Neutrophil (primary cell): Measurements from ENCODE around the gene ST8SIA5.

ENCODE experiments used
- H3K27ac ChIP-seq: fragments of 200-600 bp; sonication (generic); 2 replicates; pipeline ENCODE4 v1.5.1; 2016; ENCODE audit warnings: mild to moderate bottlenecking, moderate library complexity
- H3K27me3 ChIP-seq: fragments of 200-600 bp; sonication (generic); 2 replicates; pipeline ENCODE4 v1.6.0; 2016; ENCODE audit warnings: mild to moderate bottlenecking
- H3K36me3 ChIP-seq: fragments of 200-600 bp; sonication (generic); 2 replicates; pipeline ENCODE4 v1.5.1; 2017
- H3K4me1 ChIP-seq, 2 experiments: fragments of 200-600 bp in 1 of 2; sonication (generic) in 1 of 2; 1 replicate in 1 of 2; 2 replicates in 1 of 2; pipeline versions ENCODE4 v1.5.1 to v1.6.1; 2013 to 2016; ENCODE audit warnings: low read depth in 1 of 2, low read length in 1 of 2, mild to moderate bottlenecking in 1 of 2, moderate library complexity in 1 of 2; ENCODE audit not compliant: control insufficient read depth in 1 of 2, insufficient read depth in 1 of 2
- H3K4me3 ChIP-seq, 2 experiments: fragments of 200-600 bp in 1 of 2; sonication (generic) in 1 of 2; 1 replicate in 1 of 2; 2 replicates in 1 of 2; pipeline ENCODE4 v1.5.1; 2013 to 2016; ENCODE audit warnings: low read depth in 1 of 2, low read length in 1 of 2, mild to moderate bottlenecking in 1 of 2, moderate library complexity in 1 of 2
- H3K9me3 ChIP-seq: fragments of 200-600 bp; sonication (generic); 2 replicates; pipeline ENCODE4 v1.5.1; 2016
- CTCF ChIP-seq: fragments of 200-600 bp; sonication (generic); IDR thresholded peaks from 2 replicates; pipeline ENCODE4 v1.5.1; 2016; ENCODE audit warnings: antibody characterized with exemption

The ST8SIA5 gene

GRCh38 chr18:46632401-46633071 lies 124.3 kb downstream of the ST8SIA5 start:
- Histone ChIP-seq H3K36me3 (no peaks in the 10 kb centered on the region), H3K4me3 (no peak overlapping the region), H3K9me3 (no peaks in the 10 kb centered on the region), H3K27me3 (peaks cover 19% of the 10 kb centered on the region), H3K27ac (no peak overlapping the region), H3K4me1 (no peaks in the 10 kb centered on the region)
- TF ChIP-seq CTCF: no peak

- no peak for TF ChIP-seq CTCF
- H3K27ac ChIP-seq: no peak overlapping the region
- H3K9me3 ChIP-seq: no peaks in the 10 kb centered on the region
- H3K36me3 ChIP-seq: no peaks in the 10 kb centered on the region
- no peak overlapping the region for H3K4me3 ChIP-seq
- H3K4me1 ChIP-seq: no peaks in the 10 kb centered on the region
- H3K27me3 ChIP-seq: peaks cover 12% of the 10 kb centered on the region
Observed at GRCh38 chr18:46630991-46631390, 125.9 kb downstream of the ST8SIA5 start.

- H3K4me3 ChIP-seq: no peak overlapping the region
- peaks cover 11% of the 10 kb centered on the region for H3K27me3 ChIP-seq
- TF ChIP-seq CTCF: no peak
- H3K9me3 ChIP-seq: no peaks in the 10 kb centered on the region
- H3K36me3 ChIP-seq: no peaks in the 10 kb centered on the region
- no peak overlapping the region for H3K27ac ChIP-seq
- no peaks in the 10 kb centered on the region for H3K4me1 ChIP-seq
Observed at GRCh38 chr18:46630160-46630559, 126.7 kb downstream of the ST8SIA5 start.

DNA sequence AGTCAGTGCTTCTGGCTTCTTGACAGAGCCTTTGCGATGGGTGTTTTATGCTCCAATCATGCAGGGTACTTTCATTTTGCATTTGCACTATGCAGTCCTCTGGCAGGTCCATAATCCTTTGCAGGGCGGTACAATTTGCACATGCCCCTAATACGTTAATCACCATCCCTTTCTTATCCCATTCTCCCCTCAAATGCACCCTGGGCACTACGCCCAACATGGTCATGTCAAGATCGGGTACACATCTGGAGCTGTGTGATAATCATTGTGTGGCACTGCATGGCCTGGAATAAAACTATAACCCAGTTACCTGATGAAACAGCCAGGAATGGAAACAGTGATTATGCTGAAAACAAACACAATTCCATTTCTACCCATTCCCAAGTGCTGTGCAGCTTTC lies 127.5 kb downstream of the ST8SIA5 start:
- Histone ChIP-seq H3K27me3 (peaks cover 4% of the 10 kb centered on the region), H3K36me3 (no peaks in the 10 kb centered on the region), H3K4me3 (no peak overlapping the region), H3K4me1 (no peaks in the 10 kb centered on the region), H3K9me3 (no peaks in the 10 kb centered on the region), H3K27ac (no peak overlapping the region)
- TF ChIP-seq CTCF: no peak

- peaks cover 5 to 6% of the 10 kb centered on the region in 2 experiments for H3K4me1 ChIP-seq
- TF ChIP-seq CTCF: no peak
- no peaks in the 10 kb centered on the region for H3K9me3 ChIP-seq
- no peaks in the 10 kb centered on the region for H3K36me3 ChIP-seq
- H3K27me3 ChIP-seq: no peaks in the 10 kb centered on the region
- H3K27ac ChIP-seq: no peak overlapping the region
- H3K4me3 ChIP-seq: no peak overlapping the region
Observed at GRCh38 chr18:46628206-46628605, 128.6 kb downstream of the ST8SIA5 start.
